ENCODE data around the gene DAPK1. TPM values are rescaled to one million over a fixed set of nuclear protein-coding genes. Genes with fewer than 3 reads are reported as not detected.

DAPK1 gene
- total and polyA plus RNA-seq, 3 donors from 2014 or later: 35.1 to 74.6 (median 71.0) TPM

DNA sequence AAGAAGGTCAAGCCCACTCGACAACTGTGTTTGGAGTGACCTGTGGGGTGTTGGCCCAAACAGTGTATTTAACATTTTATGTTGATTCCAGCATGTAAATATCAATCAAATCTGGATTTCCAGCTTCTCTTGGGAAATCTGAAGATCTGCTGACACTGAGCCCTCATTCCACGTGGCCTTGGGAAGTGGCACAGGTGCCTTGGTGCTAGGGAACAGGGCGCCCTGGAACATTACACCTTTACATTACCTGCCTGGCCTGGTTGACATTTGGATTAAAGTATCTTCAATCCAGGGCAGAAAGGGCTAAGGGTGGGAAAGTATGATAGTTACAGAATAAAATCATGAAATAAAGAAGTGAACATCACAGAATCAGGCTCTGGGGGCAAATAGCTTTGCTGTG is 143.4 kb downstream of the DAPK1 start:
- Histone ChIP-seq H3K4me1 (peaks cover 19% of the 10 kb centered on the region), H3K27me3 (no peaks in the 10 kb centered on the region), H3K36me3 (ENCODE audit: low read depth, missing control alignments) (no peaks in the 10 kb centered on the region), H3K9me3 (no peaks in the 10 kb centered on the region), H3K27ac (no peak overlapping the region), H3K4me3 (no peak overlapping the region)
- intact Hi-C loops (cut with DNase I; ENCODE audit: low total_unique reads): no loop called here
- WGBS, 2 donors: 88 to 96% methylated on average over 3 of the region's 3 CpGs
- TF ChIP-seq, protein P1, sequence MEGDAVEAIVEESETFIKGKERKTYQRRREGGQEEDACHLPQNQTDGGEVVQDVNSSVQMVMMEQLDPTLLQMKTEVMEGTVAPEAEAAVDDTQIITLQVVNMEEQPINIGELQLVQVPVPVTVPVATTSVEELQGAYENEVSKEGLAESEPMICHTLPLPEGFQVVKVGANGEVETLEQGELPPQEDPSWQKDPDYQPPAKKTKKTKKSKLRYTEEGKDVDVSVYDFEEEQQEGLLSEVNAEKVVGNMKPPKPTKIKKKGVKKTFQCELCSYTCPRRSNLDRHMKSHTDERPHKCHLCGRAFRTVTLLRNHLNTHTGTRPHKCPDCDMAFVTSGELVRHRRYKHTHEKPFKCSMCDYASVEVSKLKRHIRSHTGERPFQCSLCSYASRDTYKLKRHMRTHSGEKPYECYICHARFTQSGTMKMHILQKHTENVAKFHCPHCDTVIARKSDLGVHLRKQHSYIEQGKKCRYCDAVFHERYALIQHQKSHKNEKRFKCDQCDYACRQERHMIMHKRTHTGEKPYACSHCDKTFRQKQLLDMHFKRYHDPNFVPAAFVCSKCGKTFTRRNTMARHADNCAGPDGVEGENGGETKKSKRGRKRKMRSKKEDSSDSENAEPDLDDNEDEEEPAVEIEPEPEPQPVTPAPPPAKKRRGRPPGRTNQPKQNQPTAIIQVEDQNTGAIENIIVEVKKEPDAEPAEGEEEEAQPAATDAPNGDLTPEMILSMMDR (IDR thresholded peaks at IDR 0.05): no peak
- no peak for TF ChIP-seq POLR2A (IDR thresholded peaks at IDR 0.05)
- DNase-seq: no peak

DNA sequence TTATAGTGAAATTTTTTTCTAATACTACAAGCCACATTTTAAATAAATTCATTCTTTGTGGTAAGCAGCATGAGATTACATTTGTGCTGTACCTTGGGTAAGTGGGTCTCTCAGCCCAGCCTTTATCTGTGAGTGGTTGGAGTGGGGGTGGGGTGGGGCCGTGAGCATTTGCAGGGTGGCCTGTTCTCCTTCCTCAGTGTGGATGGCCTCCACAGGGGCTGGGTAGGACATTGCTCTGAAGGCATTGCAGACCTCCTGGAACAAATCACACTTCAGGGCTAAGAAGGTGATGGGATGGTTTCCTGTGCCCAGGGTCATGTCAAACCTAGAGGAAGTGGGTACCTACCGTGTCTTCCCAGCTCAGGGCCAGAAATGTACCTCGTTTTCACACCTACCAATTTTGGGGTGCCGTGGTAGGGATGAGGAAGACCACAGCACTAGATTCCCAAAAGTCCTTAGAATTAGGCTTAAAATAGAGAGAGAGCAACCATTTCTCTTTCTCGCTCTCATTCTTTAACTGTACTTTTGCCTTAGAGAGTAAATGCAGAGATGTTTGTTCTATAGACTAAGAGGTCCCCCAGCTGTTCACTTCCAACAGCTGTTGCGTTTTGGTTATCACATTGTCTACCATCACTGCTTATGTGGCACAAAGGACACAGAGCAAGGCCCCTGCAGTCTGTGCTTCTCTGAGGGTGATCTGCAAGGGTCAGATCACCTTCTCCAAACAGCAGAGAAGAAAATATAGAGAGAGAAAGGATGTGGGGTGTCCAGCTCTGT is 144.9 kb downstream of the DAPK1 start:
- Histone ChIP-seq H3K36me3 (ENCODE audit: low read depth, missing control alignments) (no peaks in the 10 kb centered on the region), H3K27ac (peak overlapping the region; percentile 14 to 47), H3K9me3 (no peaks in the 10 kb centered on the region), H3K4me3 (no peak overlapping the region), H3K27me3 (no peaks in the 10 kb centered on the region), H3K4me1 (peaks cover 18% of the 10 kb centered on the region)
- intact Hi-C loops (cut with DNase I; ENCODE audit: low total_unique reads): no loop called here
- 78 to 79% methylated on average over 6 of the region's 6 CpGs for WGBS, 2 donors
- DNase-seq: no peak
- TF ChIP-seq POLR2A (IDR thresholded peaks at IDR 0.05): no peak

DNA sequence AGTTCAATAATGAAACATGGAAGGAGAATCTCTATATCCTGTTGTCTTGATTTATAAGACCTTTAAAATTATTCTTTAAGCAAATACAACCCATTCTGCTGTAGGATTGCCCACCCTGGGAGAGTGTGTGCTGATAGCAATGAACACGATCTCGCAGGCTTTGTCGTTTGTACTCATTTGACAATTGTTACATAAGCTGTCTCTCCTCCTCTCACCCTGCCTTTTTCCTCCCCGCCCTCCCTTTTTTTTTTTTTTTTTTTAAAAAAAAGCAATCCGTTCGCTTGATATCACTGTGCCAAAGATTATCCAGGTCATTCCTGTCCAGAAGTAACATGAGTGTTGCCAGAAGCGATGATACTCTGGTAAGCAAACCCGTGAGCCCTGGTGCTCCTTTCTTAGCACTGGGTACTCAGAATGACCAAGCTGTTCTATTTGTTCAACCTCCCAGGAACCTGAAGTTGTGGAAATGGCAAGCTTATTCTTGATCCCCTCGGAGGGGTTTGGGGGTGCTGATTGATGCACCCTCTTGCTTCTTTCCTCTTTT is 145.5 kb downstream of the DAPK1 start:
- Histone ChIP-seq H3K4me1 (peaks cover 18% of the 10 kb centered on the region), H3K4me3 (no peak overlapping the region), H3K9me3 (no peaks in the 10 kb centered on the region), H3K36me3 (ENCODE audit: low read depth, missing control alignments) (no peaks in the 10 kb centered on the region), H3K27me3 (no peaks in the 10 kb centered on the region), H3K27ac (peak overlapping the region; percentile 14 to 47)
- no peak for TF ChIP-seq POLR2A (IDR thresholded peaks at IDR 0.05)
- TF ChIP-seq, protein P1 (IDR thresholded peaks at IDR 0.05): no peak
- WGBS, 2 donors: 51 to 74% methylated on average over 9 of the region's 9 CpGs
- peak; percentile 43 for DNase-seq
- intact Hi-C loops (cut with DNase I; ENCODE audit: low total_unique reads): no loop called here

DNA sequence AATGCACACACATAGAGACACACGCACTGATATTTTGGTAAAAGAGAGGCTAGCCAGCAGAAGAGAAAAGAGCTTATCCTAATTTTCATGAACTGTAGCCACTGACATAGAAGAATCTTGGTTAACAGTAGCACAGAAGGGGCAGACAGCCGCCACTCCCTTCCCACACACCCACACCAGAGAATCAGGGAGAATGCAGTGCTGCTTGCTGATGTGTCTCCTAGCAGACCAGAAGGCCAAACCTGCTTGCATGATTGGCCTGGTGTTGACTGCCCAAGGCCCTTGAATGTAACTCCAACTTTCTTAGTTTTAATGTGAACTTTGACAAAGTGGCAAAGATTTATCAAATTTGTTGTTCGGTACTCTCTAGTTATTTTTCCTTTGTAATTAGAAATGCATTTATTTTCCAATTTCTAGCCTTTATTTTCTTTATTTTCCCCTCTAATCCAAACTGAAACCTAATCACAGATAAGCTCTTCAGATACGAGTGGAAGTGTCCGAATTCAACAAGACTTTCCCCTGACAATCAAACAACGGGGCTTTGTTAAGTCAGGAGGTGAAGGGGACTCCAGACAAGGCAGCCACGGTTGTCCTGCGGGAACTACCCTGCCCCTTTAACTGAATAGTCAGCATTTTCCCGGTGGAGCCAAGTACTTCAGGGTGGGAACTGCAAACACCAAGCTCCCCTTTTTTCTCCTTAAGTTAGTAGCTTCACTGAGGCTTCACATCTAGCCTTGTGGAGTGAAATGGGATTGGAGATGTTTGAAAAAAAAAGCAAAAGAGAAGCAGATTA is 146.3 kb downstream of the DAPK1 start:
- Histone ChIP-seq H3K27me3 (no peaks in the 10 kb centered on the region), H3K27ac (peak overlapping the region; percentile 14 to 39), H3K36me3 (ENCODE audit: low read depth, missing control alignments) (no peaks in the 10 kb centered on the region), H3K4me3 (no peak overlapping the region), H3K9me3 (no peaks in the 10 kb centered on the region), H3K4me1 (peaks cover 18% of the 10 kb centered on the region)
- TF ChIP-seq, protein P1 (IDR thresholded peaks at IDR 0.05): no peak
- no peak for TF ChIP-seq POLR2A (IDR thresholded peaks at IDR 0.05)
- 57 to 65% methylated on average over 9 of the region's 9 CpGs for WGBS, 2 donors
- intact Hi-C loops (cut with DNase I; ENCODE audit: low total_unique reads): no loop called here
- peak; percentile 50 for DNase-seq

DNA sequence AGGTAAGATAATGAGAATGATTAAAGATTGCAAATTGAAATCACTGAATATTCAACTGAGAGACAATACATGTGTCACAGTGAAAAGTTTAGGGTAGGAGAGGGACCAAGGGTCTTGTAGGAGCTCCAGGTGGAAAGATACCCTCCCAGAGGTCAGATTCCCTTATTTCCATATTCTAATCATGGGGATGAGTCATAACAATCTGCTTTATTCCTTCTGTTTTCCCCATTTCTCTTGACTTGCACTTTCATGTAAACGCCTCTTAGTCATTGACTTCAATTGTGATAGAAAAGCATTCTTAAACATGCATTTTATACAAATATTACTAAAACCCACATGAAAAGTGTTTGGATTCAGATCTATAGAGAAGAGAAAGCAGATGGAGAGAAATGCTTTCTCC is 147.0 kb downstream of the DAPK1 start:
- 90 to 98% methylated on average over 1 of the region's 1 CpG for WGBS, 2 donors
- intact Hi-C loops (cut with DNase I; ENCODE audit: low total_unique reads): no loop called here
- Histone ChIP-seq H3K36me3 (ENCODE audit: low read depth, missing control alignments) (no peaks in the 10 kb centered on the region), H3K4me3 (no peak overlapping the region), H3K9me3 (no peaks in the 10 kb centered on the region), H3K27me3 (no peaks in the 10 kb centered on the region), H3K27ac (peak overlapping the region in 1 of 2 donors; percentile 39), H3K4me1 (peaks cover 18% of the 10 kb centered on the region)
- no peak for DNase-seq
- TF ChIP-seq POLR2A (IDR thresholded peaks at IDR 0.05): no peak
- TF ChIP-seq, protein P1 (IDR thresholded peaks at IDR 0.05): no peak

Data from testis (tissue), 3 donors.